ENCODE measurements around the gene AGK. TPM values are rescaled to one million over a fixed set of nuclear protein-coding genes. Genes with fewer than 3 reads are reported as not detected.

The AGK gene
- total RNA-seq, 1 experiment from 2014 or later: 44.1 TPM

- H2AFZ ChIP-seq: no peak overlapping the region
- H4K20me1 ChIP-seq (ENCODE audit: insufficient read depth): no peaks in the 10 kb centered on the region
- intact Hi-C loops (cut with micrococcal nuclease; ENCODE audit: unreplicated experiment): loop anchor here (1.0 to 2.0 kb wide), 3 partner anchors 117 to 722 kb away; no protein-coding TSS in a partner anchor
- peak; percentile 96 for TF ChIP-seq CTCF (conservative IDR thresholded peaks at IDR 0.05)
- TF ChIP-seq EZH2 (IDR thresholded peaks at IDR 0.05; ENCODE audit: low read depth): no peak
- no peaks in the 10 kb centered on the region for H3K4me1 ChIP-seq (replicated peaks; ENCODE audit: insufficient read depth)
- no peaks in the 10 kb centered on the region for H3K9me3 ChIP-seq (ENCODE audit: insufficient read depth, low read depth)
- peak; percentile 41 to 53 for DNase-seq
- H3K79me2 ChIP-seq (ENCODE audit: low read depth): no peaks in the 10 kb centered on the region
- no peaks in the 10 kb centered on the region for H3K36me3 ChIP-seq (ENCODE audit: low read depth)
- H3K27ac ChIP-seq: no peak overlapping the region
- BruUV-seq (replicated peaks): no TSS peak
- CTCF ChIA-PET: interaction anchor here (0.5 to 0.9 kb wide), 6 partner anchors 16 to 1013 kb away, joined by 3 to 7 read pairs (median 4); partner anchors contain the start of gene MRPS33
- no peak overlapping the region for H3K4me2 ChIP-seq
- no peaks in the 10 kb centered on the region for H3F3A ChIP-seq (ENCODE audit: insufficient read depth, low read depth)
- H3K27me3 ChIP-seq (ENCODE audit: insufficient read depth, low read depth): peaks cover 40% of the 10 kb centered on the region
- no peaks in the 10 kb centered on the region for H3K9me2 ChIP-seq (ENCODE audit: insufficient read depth)
- POLR2A ChIA-PET (ENCODE audit: unreplicated experiment): no interaction called here
- no peak overlapping the region for H3K4me3 ChIP-seq
Measured at GRCh38 chr7:141533149-141533949, 17.9 kb upstream of the AGK start.

GRCh38 chr7:141534757-141535737 is 16.2 kb upstream of the AGK start:
- no peak overlapping the region for H3K4me2 ChIP-seq
- no peak overlapping the region for H3K27ac ChIP-seq
- no peaks in the 10 kb centered on the region for H3F3A ChIP-seq (ENCODE audit: insufficient read depth, low read depth)
- peaks cover 28% of the 10 kb centered on the region; the same call in 1 of the 2 replicates for H3K27me3 ChIP-seq (ENCODE audit: insufficient read depth, low read depth)
- H3K9me3 ChIP-seq (ENCODE audit: insufficient read depth, low read depth): no peaks in the 10 kb centered on the region
- no peak for DNase-seq
- no TSS peak for BruUV-seq (replicated peaks)
- no peaks in the 10 kb centered on the region for H3K36me3 ChIP-seq (ENCODE audit: low read depth)
- H3K4me3 ChIP-seq: no peak overlapping the region
- POLR2A ChIA-PET (ENCODE audit: unreplicated experiment): interaction anchor here (0.5 kb wide), 1 partner anchor 71 kb away, joined by 8 read pairs; no protein-coding TSS in a partner anchor
- no peaks in the 10 kb centered on the region for H3K79me2 ChIP-seq (ENCODE audit: low read depth)
- CTCF ChIA-PET: no interaction called here
- no peaks in the 10 kb centered on the region for H3K9me2 ChIP-seq (ENCODE audit: insufficient read depth)
- H4K20me1 ChIP-seq (ENCODE audit: insufficient read depth): no peaks in the 10 kb centered on the region
- no peaks in the 10 kb centered on the region for H3K4me1 ChIP-seq (replicated peaks; ENCODE audit: insufficient read depth)
- intact Hi-C loops (cut with micrococcal nuclease; ENCODE audit: unreplicated experiment): no loop called here
- no peak overlapping the region for H2AFZ ChIP-seq
- TF ChIP-seq EZH2 (IDR thresholded peaks at IDR 0.05; ENCODE audit: low read depth) (no peak), CTCF (conservative IDR thresholded peaks at IDR 0.05) (no peak)

- ChIA-PET POLR2A (ENCODE audit: unreplicated experiment) (no interaction called here), CTCF (interaction anchor here (0.7 kb wide), 1 partner anchor 768 kb away, joined by 3 read pairs; no protein-coding TSS in a partner anchor)
- no peaks in the 10 kb centered on the region for H3K79me2 ChIP-seq (ENCODE audit: low read depth)
- no TSS peak for BruUV-seq (replicated peaks)
- H3K27me3 ChIP-seq (ENCODE audit: insufficient read depth, low read depth): peaks cover 11% of the 10 kb centered on the region; the same call in 1 of the 2 replicates
- no peak overlapping the region for H3K4me3 ChIP-seq
- H3K27ac ChIP-seq: no peak overlapping the region
- H3K9me2 ChIP-seq (ENCODE audit: insufficient read depth): no peaks in the 10 kb centered on the region
- H3K9me3 ChIP-seq (ENCODE audit: insufficient read depth, low read depth): no peaks in the 10 kb centered on the region
- no peaks in the 10 kb centered on the region for H3K4me1 ChIP-seq (replicated peaks; ENCODE audit: insufficient read depth)
- no peaks in the 10 kb centered on the region for H4K20me1 ChIP-seq (ENCODE audit: insufficient read depth)
- H3K4me2 ChIP-seq: no peak overlapping the region
- H2AFZ ChIP-seq: no peak overlapping the region
- DNase-seq: no peak
- H3K36me3 ChIP-seq (ENCODE audit: low read depth): no peaks in the 10 kb centered on the region
- TF ChIP-seq EZH2 (IDR thresholded peaks at IDR 0.05; ENCODE audit: low read depth) (no peak), CTCF (conservative IDR thresholded peaks at IDR 0.05) (no peak)
- intact Hi-C loops (cut with micrococcal nuclease; ENCODE audit: unreplicated experiment): no loop called here
- no peaks in the 10 kb centered on the region for H3F3A ChIP-seq (ENCODE audit: insufficient read depth, low read depth)
Measured at GRCh38 chr7:141537906-141538305, 13.3 kb upstream of the AGK start.

Data from PC-9 (cell line).